CD4-positive, alpha-beta T cell treated with Interleukin-12 subunit alpha and Interleukin-12 subunit beta, for 1 hour (primary cell): Measurements from ENCODE around the gene DAZAP2.

Source experiments
- DNase-seq: peaks from one replicate; pipeline ENCODE4 v3.0.0-alpha.2; 2020

The DAZAP2 gene

GRCh38 chr12:51238510-51239334, at the start of gene DAZAP2:
DAZAP2 (plus strand) TSS chr12:51238826; CDS start chr12:51238908, 82 bp downstream.
- peak; percentile 97 for DNase-seq

GRCh38 chr12:51189790-51190355, 48.8 kb upstream of the DAZAP2 start:
- no peak for DNase-seq

- no peak for DNase-seq
Observed at GRCh38 chr12:51190820-51191219, 47.8 kb upstream of the DAZAP2 start.

- no peak for DNase-seq
Observed at GRCh38 chr12:51191516-51192283, 46.9 kb upstream of the DAZAP2 start.

- no peak for DNase-seq
Observed at GRCh38 chr12:51192284-51192671, 46.3 kb upstream of the DAZAP2 start.

- DNase-seq, result no peak
Observed at GRCh38 chr12:51195841-51196240, 42.8 kb upstream of the DAZAP2 start.

GRCh38 chr12:51196547-51196946, 42.1 kb upstream of the DAZAP2 start:
- no peak for DNase-seq

- no peak for DNase-seq
Observed at GRCh38 chr12:51197736-51198567, 40.7 kb upstream of the DAZAP2 start.

- DNase-seq, result no peak
Observed at GRCh38 chr12:51198568-51199365, 39.9 kb upstream of the DAZAP2 start.

GRCh38 chr12:51199366-51199945, 39.2 kb upstream of the DAZAP2 start:
- no peak for DNase-seq

GRCh38 chr12:51200156-51200555, 38.5 kb upstream of the DAZAP2 start:
- DNase-seq, result no peak

- no peak for DNase-seq
Observed at GRCh38 chr12:51200806-51201205, 37.8 kb upstream of the DAZAP2 start.

- no peak for DNase-seq
Observed at GRCh38 chr12:51202718-51203117, 35.9 kb upstream of the DAZAP2 start.

- DNase-seq, result no peak
Observed at GRCh38 chr12:51205350-51205749, 33.3 kb upstream of the DAZAP2 start.

- DNase-seq, result no peak
Observed at GRCh38 chr12:51208016-51208660, 30.5 kb upstream of the DAZAP2 start.

- DNase-seq, result no peak
Observed at GRCh38 chr12:51209259-51209658, 29.4 kb upstream of the DAZAP2 start.

- no peak for DNase-seq
Observed at GRCh38 chr12:51210690-51211395, 27.8 kb upstream of the DAZAP2 start.

- DNase-seq, result no peak
Observed at GRCh38 chr12:51214895-51215294, 23.7 kb upstream of the DAZAP2 start.

- DNase-seq, result no peak
Observed at GRCh38 chr12:51216642-51217041, 22.0 kb upstream of the DAZAP2 start.
